ENCODE data around the gene FHL1.

GRCh38 chrX:136146614-136147314 is 569 bp upstream of the FHL1 start:
- TF ChIP-seq POLR2A (IDR thresholded peaks at IDR 0.05; ENCODE audit: low read length): no peak
- no peak for TF ChIP-seq GATA1 (IDR thresholded peaks at IDR 0.05; ENCODE audit: low read depth, low read length)
